ENCODE measurements around the gene TEAD4.

Gene TEAD4

GRCh38 chr12:2960996-2961616 lies 1.9 kb downstream of the TEAD4 start:
- no peak for DNase-seq

DNA sequence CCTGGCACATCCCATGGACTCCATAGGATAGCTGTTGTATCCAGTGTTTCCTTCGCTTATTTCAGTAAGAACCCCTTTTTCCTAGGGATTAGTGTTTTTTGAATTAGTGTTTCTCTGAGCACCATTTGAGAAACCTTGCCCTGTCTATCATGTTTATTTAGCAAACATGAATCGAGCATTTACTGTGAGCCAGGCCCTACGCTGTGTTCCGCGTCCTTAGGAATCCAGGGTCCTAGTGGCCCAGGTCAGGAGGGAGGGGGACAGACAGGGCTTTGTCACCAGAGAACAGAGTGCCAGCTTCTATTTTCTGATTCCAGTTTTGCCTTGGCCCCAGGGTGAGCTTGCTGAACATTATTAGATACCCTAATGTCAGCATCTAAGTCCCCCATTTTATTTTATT lies 2.5 kb downstream of the TEAD4 start:
- DNase-seq: no peak

DNA sequence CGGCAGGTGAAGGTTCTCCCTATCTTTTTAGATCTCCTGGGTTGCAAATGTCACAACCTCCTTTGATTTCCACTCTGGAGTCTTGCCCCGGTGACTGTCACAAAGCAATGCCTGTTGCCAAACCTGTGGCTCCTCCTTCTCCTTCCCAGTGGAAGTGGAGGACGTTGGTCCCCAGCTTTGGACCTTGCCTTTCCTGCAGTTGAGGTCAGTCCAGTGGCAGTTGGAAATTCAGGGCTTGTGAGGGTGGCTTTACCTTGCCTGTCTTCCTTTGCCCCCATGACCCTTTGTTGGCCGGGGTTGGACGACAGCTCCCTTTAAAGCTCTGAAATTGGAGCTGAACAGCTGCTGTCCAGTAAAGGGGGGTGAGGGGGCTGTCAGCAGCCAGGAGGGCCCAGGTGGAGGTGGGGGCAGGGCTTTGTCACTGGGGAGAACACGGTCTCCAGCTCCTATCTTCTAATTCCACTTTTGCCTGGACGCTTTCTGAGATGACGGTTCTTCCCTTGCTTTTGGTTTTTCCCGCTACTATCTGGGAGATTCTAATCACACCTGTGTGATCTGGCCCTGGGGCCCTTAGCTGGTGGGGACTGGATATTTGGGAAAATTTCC lies 4.1 kb downstream of the TEAD4 start:
- DNase-seq: no peak

DNA sequence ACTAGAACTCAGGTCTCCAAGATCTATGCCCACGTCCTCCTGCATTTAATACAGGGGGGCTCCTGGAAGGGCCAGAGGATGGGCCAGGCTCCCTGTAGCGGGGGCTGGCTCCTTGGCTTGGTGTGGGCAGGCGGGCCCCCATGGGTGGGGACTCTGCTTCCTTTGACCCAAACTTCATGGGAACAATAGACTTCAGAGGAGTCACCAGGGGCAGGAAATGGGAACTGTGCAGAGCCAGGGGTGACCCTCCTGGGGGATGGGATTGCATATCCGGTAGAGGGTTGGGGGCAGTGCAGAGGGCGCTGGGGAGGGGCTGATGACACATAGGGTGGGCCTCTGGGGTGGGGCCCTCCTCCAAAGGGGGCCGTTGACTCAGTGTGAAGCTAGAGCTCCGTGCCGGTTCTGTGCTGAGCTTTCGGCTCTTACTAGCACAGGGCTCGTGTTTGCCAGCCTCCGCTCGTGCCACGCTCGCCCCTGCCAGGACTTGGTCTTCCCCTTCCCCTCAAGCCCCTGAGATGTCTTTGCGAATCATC lies 4.6 kb downstream of the TEAD4 start:
- DNase-seq: no peak

- DNase-seq: no peak
These were observed 8.5 kb downstream of the TEAD4 start for GRCh38 chr12:2967651-2968050.

- DNase-seq: no peak
These were observed 11.5 kb downstream of the TEAD4 start for GRCh38 chr12:2970744-2971143.

GRCh38 chr12:2973566-2973965 lies 14.4 kb downstream of the TEAD4 start:
- no peak for DNase-seq

DNA sequence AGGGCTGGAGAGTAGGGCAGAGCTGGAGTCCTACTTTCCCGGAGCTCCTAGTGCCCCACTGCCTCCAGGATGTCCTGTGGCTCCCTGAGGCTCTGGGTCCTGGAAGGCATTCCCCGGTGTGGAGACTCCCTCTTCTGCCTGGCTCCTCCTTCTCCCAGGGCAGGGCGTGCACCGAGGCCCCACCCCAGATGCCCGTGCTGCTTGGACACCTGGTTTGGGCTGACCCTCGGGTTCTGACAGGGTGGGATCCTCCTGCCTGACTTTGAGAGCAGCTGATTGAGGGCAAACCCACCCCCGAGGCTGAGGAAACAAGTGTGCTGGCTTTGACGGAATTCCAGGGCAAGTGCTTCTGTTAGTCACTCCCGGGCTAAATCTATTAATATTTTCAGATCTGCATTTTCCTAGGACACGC lies 15.4 kb downstream of the TEAD4 start:
- no peak for DNase-seq

DNA sequence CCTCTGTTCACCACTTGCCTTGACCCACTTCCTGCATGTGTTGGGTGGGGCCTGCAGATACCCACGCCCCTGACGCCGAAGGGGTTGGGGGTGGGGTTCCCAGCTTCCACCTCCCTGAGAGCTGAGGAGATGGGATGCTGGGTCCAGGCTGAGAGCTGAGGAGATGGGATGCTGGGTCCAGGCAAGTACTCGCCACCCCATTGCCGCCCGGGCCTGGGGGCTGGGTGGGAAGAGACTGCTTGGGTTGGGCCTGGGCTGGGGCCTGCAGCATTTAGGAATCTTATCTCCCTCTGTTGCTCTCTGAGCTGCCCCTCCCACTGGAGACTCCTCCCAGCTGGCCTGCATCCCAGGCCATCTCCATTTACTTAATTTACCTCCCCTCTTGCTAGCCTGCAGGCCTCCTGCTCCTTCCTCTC lies 17.4 kb downstream of the TEAD4 start:
- no peak for DNase-seq

DNA sequence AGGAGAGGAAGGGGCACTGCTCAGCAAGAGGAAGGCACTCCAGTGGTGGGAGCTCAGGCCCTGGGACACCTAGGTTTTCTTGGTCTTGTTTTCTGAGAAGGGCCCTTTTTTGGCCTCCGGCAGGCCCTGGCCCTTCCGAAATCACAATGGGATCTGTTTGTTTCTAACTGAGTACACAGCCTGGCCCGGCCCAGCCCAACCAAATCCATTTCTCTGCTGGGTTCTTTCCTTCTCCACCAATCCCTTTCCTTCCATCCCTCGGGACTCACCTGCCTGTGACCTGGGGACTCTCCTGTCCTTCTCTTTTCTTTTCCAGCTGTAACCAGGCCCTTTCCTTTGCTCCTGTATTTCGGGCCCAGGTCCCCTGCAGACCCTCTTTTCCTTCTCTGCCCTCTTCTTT lies 18.6 kb downstream of the TEAD4 start:
- no peak for DNase-seq

GRCh38 chr12:2979806-2980205 lies 20.6 kb downstream of the TEAD4 start:
- DNase-seq: no peak

GRCh38 chr12:2980630-2981029 lies 21.4 kb downstream of the TEAD4 start:
- DNase-seq: no peak

GRCh38 chr12:2982361-2982760 lies 23.2 kb downstream of the TEAD4 start:
- DNase-seq: no peak

DNA sequence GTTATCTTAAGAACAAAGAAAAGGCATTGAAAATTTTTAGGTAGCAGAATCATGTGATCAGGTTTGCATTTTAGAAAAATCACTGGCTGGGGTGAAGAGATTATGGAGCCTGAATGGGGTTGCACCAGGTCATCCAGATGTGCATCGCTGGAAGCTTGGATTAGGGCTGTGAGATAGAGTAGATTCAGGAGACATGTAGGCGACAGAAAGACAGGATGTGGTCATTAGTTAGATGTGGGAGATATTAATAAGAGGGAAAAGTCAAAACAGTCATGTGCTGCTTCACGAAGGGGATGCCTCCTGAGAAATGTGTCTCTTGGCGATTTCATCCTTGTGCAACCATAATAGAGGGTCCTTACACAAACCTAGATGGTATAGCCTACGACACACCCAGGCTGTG lies 25.1 kb downstream of the TEAD4 start:
- DNase-seq: no peak

GRCh38 chr12:2984698-2985097 lies 25.5 kb downstream of the TEAD4 start:
- DNase-seq: no peak

GRCh38 chr12:2986876-2987275 lies 27.7 kb downstream of the TEAD4 start:
- no peak for DNase-seq

GRCh38 chr12:2988494-2988893 lies 29.3 kb downstream of the TEAD4 start:
- DNase-seq: no peak

- no peak for DNase-seq
These were observed 33.5 kb downstream of the TEAD4 start for GRCh38 chr12:2992724-2993123.

DNA sequence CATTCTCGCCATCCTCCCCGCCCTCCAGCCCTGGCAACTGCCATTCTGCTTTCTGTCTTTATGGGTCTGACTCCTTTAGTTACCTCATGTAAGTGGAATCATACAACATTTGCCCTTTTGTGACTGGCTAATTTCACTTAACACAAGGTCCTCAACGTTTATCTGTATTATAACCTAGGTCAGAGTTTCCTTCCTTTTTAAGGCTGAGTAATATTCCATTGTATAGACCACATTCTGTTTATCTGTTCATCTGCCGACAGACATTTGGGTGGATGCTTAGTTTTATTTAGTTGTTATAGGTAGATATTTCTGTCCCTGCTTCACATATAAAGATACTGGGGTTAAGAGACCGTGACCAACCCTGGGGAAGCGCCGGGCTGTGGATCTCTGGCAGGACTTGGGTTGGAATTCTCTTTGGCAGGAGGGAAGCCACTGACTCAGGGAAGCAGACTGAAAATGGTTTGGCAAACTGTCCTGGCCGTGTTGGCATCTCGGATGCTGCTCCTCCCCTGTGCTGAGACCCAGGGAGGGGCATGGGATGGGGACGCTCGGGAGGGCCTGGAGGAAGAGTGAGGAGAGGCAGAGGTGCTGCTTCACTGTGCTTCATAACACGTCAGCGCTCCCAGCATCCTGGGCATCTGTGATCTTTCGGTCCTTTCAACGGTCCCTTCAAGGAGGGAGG lies 38.9 kb downstream of the TEAD4 start:
- no peak for DNase-seq

DNA sequence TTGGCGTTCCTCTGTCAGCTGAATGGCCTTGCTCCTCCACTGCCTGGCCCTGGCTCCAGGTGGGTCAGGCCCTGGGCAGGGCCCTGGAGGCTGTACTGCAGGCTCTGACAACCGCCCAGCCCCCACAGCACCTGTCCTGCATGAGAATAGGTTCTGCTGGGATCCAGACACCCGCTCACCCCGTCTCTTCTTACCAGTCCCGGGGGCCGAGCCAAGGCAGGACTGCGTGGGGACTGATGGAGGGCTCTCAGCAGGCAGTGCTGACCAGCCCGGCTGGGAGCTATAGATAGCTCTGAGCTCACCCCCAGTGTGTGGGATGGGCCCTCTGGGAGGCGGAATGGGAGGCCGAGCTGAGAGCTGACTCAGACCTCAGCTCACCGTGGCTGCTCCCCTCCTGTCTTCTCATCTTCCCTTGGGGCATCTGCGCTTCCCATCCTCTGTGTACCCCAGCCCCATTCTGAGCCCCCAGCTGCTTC lies 39.6 kb downstream of the TEAD4 start:
- DNase-seq: no peak

DNA sequence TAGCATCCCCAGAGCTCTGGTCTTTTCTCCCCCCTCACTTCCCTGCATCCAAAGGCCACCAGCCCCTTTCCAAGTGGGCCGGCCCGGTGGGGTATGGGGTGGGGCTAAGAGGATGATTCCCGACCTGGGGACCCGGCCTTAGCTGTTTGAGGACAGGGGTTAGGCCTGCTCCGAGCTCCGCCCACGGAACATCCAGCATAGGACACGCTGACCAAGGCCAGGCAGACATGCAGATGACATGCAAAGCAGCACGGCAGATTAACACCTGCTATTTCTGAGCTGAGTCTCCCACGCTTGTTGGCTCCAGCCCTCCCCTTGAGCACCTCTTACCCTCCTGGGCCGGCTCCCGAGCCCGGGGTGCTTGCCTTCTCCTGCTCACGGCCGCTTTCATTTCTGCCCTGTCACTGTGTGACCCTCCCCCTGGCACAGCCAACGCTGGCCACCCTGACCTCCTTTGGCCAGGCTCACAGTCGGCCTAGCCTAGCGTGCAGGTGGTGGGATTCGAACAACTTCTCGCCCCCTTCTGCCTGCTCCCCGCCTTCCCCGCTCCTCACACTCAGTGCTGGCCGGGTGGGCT lies 40.2 kb downstream of the TEAD4 start:
- no peak for DNase-seq

DNA sequence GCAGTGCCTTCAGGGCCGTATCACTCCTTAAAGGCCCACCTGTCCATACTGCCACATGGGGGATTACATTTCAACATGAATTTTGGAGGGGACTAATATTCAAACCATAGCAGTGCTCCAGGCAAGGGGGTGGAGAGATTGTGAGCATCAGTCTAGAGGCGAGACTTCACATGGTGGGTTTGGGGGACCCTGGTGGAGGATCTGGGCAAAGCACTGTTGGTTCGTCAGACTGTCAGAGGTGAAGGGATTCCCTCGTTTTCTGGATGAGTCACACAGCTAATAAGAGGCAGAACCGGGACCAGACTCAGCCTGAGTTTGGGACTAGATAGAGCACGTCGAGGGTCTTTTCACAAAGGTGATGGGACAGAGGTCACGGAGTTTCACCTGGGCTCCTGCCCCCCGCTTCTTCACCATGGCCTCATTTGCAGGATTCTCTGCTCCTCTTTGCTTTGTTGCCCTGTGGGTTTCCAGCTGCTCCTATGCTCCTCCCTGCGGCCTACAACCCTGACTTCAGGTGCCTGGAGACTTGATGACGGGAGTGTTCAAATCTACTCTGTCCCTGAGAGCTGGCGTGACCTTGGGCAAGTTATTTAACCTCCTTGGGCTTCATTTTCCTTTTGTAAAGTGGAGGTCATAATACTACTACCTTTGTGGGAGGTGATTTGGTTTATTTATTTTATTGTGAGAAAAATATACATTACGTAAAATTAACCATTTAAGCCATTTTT lies 41.5 kb downstream of the TEAD4 start:
- no peak for DNase-seq

GRCh38 chr12:3002646-3003045 lies 43.4 kb downstream of the TEAD4 start:
- no peak for DNase-seq

All from CD4-positive, alpha-beta T cell treated with Interleukin-4 for 1 hour (primary cell).